ENCODE measurements around the gene ELMOD1. TPM values are rescaled to one million over a fixed set of nuclear protein-coding genes. Genes with fewer than 3 reads are reported as not detected.

Gene ELMOD1
- total and polyA plus RNA-seq, 10 of the 15 experiments (the other 5 are each of a cell fraction or from before 2014, with no cell fraction given) = not detected

DNA sequence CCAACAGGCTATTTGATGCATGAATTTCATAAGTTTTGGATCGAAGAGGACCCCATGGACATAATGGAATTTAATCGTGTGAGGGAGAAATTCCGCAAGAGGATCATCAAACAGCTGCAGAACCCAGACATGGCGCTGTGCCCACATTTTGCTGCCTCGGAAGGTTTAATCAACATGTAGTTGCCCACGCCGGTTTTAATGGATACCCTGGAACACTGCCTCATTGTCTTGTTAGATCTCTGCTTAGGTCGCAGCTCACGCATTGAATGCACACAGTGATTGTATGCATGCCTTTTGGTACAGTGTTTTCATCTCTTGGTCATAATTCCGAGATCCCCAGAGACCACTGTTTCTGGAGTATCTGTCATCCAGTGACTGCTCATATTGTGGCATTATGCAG lies 74.1 kb downstream of the ELMOD1 start (continued):
- TF ChIP-seq, protein P1, sequence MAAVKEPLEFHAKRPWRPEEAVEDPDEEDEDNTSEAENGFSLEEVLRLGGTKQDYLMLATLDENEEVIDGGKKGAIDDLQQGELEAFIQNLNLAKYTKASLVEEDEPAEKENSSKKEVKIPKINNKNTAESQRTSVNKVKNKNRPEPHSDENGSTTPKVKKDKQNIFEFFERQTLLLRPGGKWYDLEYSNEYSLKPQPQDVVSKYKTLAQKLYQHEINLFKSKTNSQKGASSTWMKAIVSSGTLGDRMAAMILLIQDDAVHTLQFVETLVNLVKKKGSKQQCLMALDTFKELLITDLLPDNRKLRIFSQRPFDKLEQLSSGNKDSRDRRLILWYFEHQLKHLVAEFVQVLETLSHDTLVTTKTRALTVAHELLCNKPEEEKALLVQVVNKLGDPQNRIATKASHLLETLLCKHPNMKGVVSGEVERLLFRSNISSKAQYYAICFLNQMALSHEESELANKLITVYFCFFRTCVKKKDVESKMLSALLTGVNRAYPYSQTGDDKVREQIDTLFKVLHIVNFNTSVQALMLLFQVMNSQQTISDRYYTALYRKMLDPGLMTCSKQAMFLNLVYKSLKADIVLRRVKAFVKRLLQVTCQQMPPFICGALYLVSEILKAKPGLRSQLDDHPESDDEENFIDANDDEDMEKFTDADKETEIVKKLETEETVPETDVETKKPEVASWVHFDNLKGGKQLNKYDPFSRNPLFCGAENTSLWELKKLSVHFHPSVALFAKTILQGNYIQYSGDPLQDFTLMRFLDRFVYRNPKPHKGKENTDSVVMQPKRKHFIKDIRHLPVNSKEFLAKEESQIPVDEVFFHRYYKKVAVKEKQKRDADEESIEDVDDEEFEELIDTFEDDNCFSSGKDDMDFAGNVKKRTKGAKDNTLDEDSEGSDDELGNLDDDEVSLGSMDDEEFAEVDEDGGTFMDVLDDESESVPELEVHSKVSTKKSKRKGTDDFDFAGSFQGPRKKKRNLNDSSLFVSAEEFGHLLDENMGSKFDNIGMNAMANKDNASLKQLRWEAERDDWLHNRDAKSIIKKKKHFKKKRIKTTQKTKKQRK (IDR thresholded peaks at IDR 0.05; ENCODE audit: low read depth, low read length) = no peak
- no peak for TF ChIP-seq IRF4 (IDR thresholded peaks at IDR 0.05; ENCODE audit: low read depth, low read length)
- TF ChIP-seq, protein P2, sequence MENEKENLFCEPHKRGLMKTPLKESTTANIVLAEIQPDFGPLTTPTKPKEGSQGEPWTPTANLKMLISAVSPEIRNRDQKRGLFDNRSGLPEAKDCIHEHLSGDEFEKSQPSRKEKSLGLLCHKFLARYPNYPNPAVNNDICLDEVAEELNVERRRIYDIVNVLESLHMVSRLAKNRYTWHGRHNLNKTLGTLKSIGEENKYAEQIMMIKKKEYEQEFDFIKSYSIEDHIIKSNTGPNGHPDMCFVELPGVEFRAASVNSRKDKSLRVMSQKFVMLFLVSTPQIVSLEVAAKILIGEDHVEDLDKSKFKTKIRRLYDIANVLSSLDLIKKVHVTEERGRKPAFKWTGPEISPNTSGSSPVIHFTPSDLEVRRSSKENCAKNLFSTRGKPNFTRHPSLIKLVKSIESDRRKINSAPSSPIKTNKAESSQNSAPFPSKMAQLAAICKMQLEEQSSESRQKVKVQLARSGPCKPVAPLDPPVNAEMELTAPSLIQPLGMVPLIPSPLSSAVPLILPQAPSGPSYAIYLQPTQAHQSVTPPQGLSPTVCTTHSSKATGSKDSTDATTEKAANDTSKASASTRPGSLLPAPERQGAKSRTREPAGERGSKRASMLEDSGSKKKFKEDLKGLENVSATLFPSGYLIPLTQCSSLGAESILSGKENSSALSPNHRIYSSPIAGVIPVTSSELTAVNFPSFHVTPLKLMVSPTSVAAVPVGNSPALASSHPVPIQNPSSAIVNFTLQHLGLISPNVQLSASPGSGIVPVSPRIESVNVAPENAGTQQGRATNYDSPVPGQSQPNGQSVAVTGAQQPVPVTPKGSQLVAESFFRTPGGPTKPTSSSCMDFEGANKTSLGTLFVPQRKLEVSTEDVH (IDR thresholded peaks at IDR 0.05; ENCODE audit: low read depth, partially characterized antibody) = no peak
- TF ChIP-seq JUNB (IDR thresholded peaks at IDR 0.05) = no peak
- TF ChIP-seq TAF1 (IDR thresholded peaks at IDR 0.05; ENCODE audit: borderline replicate concordance, low read depth, low read length) = no peak
- TF ChIP-seq FOS (IDR thresholded peaks at IDR 0.05; ENCODE audit: borderline replicate concordance, extremely low read depth, insufficient read length) = no peak

All from GM12878 (cell line).